WERI-Rb-1 (cell line): Measurements from ENCODE around the gene MAN1A2.

Experiments
- DNase-seq: peaks from one replicate; pipeline ENCODE4 v3.0.0-alpha.2; 2020
- H3K27ac ChIP-seq: fragments of 250-450 bp; sonication (Bioruptor Pico); 2 replicates; pipeline ENCODE4 v1.5.1; 2020; ENCODE audit warnings: mild to moderate bottlenecking, moderate library complexity
- H3K27me3 ChIP-seq: fragments of 250-450 bp; sonication (Bioruptor Pico); 2 replicates; pipeline ENCODE4 v1.5.1; 2021; ENCODE audit warnings: mild to moderate bottlenecking, low read depth, moderate library complexity; ENCODE audit not compliant: insufficient read depth, severe bottlenecking
- H3K36me3 ChIP-seq: fragments of 250-450 bp; sonication (Bioruptor Pico); 2 replicates; pipeline ENCODE4 v1.5.1; 2020; ENCODE audit warnings: mild to moderate bottlenecking, moderate library complexity
- H3K4me3 ChIP-seq: 2 replicates; pipeline ENCODE4 v1.5.1; 2011; ENCODE audit warnings: low read depth, mild to moderate bottlenecking, control low read depth, low read length
- H3K9me3 ChIP-seq: fragments of 250-450 bp; sonication (Bioruptor Pico); 2 replicates; pipeline ENCODE4 v1.5.1; 2021; ENCODE audit warnings: mild to moderate bottlenecking, moderate library complexity; ENCODE audit not compliant: severe bottlenecking
- CTCF ChIP-seq: IDR thresholded peaks from 2 replicates; pipeline ENCODE4 v1.5.1; 2011; ENCODE audit warnings: low read depth, mild to moderate bottlenecking, control low read depth, inconsistent platforms, low read length

MAN1A2 gene

DNA sequence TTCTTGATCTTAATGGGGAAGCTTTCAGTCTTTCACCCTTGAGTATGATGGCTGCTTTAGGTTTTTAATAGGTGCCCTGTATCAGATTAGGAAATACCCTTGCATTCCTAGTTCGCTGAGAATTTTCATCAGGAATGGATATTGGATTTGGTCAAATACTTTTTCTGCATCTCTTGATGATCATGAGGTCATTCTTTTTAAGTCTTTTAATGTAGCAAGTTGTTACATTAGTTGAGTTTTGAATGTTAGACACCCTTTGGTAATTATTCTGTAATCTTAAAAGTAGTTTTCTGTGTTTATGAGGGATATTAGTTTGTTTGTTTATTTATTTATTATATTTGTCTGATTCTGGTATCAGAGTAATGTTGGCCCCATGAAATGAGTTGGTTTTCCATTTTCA, 22.5 kb downstream of the MAN1A2 start:
- no peaks in the 10 kb centered on the region for H3K27me3 ChIP-seq
- no peak overlapping the region for H3K4me3 ChIP-seq
- no peaks in the 10 kb centered on the region for H3K9me3 ChIP-seq
- no peaks in the 10 kb centered on the region for H3K36me3 ChIP-seq
- DNase-seq: no peak
- no peak overlapping the region for H3K27ac ChIP-seq
- no peak for TF ChIP-seq CTCF

- Histone ChIP-seq H3K4me3 (no peak overlapping the region), H3K27me3 (no peaks in the 10 kb centered on the region), H3K27ac (no peak overlapping the region), H3K9me3 (no peaks in the 10 kb centered on the region), H3K36me3 (no peaks in the 10 kb centered on the region)
- no peak for TF ChIP-seq CTCF
- no peak for DNase-seq
These were observed 25.5 kb downstream of the MAN1A2 start for GRCh38 chr1:117392771-117393170.

- no peak for DNase-seq
- Histone ChIP-seq H3K4me3 (no peak overlapping the region), H3K9me3 (no peaks in the 10 kb centered on the region), H3K27me3 (no peaks in the 10 kb centered on the region), H3K27ac (no peak overlapping the region), H3K36me3 (no peaks in the 10 kb centered on the region)
- TF ChIP-seq CTCF: no peak
These were observed 28.8 kb downstream of the MAN1A2 start for GRCh38 chr1:117396074-117396473.

DNA sequence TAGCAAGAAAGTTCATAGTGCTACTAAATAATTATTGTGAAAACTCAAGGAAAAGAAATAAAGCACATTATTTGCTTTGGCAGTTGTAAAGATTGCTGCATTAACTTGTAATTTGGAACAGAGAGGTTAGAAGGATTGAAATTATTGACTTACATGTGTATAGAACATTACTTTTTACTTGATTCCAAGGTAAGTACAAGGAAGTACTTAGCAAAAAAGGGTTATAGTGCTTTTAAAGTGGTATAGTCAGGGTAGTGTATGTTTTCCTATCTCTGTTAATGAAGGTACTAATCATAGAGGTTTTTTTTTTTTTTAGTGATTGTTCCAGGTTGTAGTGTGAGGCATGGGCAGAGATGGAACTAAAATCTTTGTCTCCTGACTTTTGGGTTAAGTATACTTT, 29.4 kb downstream of the MAN1A2 start:
- no peaks in the 10 kb centered on the region for H3K36me3 ChIP-seq
- DNase-seq: no peak
- H3K27ac ChIP-seq: no peak overlapping the region
- no peak overlapping the region for H3K4me3 ChIP-seq
- H3K27me3 ChIP-seq: no peaks in the 10 kb centered on the region
- no peaks in the 10 kb centered on the region for H3K9me3 ChIP-seq
- no peak for TF ChIP-seq CTCF

- Histone ChIP-seq H3K4me3 (no peak overlapping the region), H3K27ac (no peak overlapping the region), H3K36me3 (0 out of 2 replicates have a peak, but pooled peaks cover under 1% of the 10 kb centered on the region), H3K9me3 (no peaks in the 10 kb centered on the region), H3K27me3 (no peaks in the 10 kb centered on the region)
- no peak for TF ChIP-seq CTCF
- DNase-seq: no peak
These were observed 31.7 kb downstream of the MAN1A2 start for GRCh38 chr1:117398957-117399356.

- H3K9me3 ChIP-seq: no peaks in the 10 kb centered on the region
- H3K27me3 ChIP-seq: no peaks in the 10 kb centered on the region
- DNase-seq: no peak
- no peak overlapping the region for H3K27ac ChIP-seq
- no peak overlapping the region for H3K4me3 ChIP-seq
- 0 out of 2 replicates have a peak, but pooled peaks cover 5% of the 10 kb centered on the region for H3K36me3 ChIP-seq
- no peak for TF ChIP-seq CTCF
These were observed 34.5 kb downstream of the MAN1A2 start for GRCh38 chr1:117401761-117402160.
